MM.1S (cell line): Measurements from ENCODE around the gene STARD4.
A peak's percentile ranks its signal among the peaks of the same experiment; 100 is the strongest.

Source experiments
- DNase-seq: peaks from one replicate; pipeline ENCODE4 v3.0.0-alpha.2; 2015
- H2AFZ ChIP-seq: fragments of 300-600 bp; sonication (generic); 2 replicates; pipeline ENCODE4 v1.6.0; 2016; ENCODE audit warnings: antibody characterized with exemption, low read length
- H3F3A ChIP-seq: fragments of 300-600 bp; sonication (generic); 2 replicates; pipeline ENCODE4 v1.6.1; 2016; ENCODE audit warnings: mild to moderate bottlenecking, antibody characterized with exemption, low read length, moderate library complexity, mixed read lengths; ENCODE audit not compliant: insufficient read depth
- H3K27ac ChIP-seq: fragments of 300-600 bp; sonication (generic); 2 replicates; pipeline ENCODE4 v1.5.1; 2016; ENCODE audit warnings: mild to moderate bottlenecking, low read length
- H3K27me3 ChIP-seq: fragments of 300-600 bp; sonication (generic); replicated peaks from 2 replicates; pipeline ENCODE4 v1.6.0; 2016; ENCODE audit warnings: low read length; ENCODE audit not compliant: insufficient read depth
- H3K36me3 ChIP-seq: fragments of 300-600 bp; sonication (generic); replicated peaks from 2 replicates; pipeline ENCODE4 v1.6.1; 2016; ENCODE audit warnings: mild to moderate bottlenecking, low read length, mixed read lengths; ENCODE audit not compliant: insufficient read depth
- H3K4me1 ChIP-seq: fragments of 300-600 bp; sonication (generic); 2 replicates; pipeline ENCODE4 v1.6.1; 2016; ENCODE audit warnings: low read length, mixed read lengths
- H3K4me2 ChIP-seq: fragments of 300-600 bp; sonication (generic); 2 replicates; pipeline ENCODE4 v1.6.0; 2016; ENCODE audit warnings: low read depth, low read length
- H3K4me3 ChIP-seq: fragments of 300-600 bp; sonication (generic); 2 replicates; pipeline ENCODE4 v1.5.1; 2016; ENCODE audit warnings: low read length, mixed read lengths
- H3K79me2 ChIP-seq: fragments of 300-600 bp; sonication (generic); 2 replicates; pipeline ENCODE4 v1.6.1; 2016; ENCODE audit warnings: mixed run types, low read length, mixed read lengths
- H3K9ac ChIP-seq: fragments of 300-600 bp; sonication (generic); 2 replicates; pipeline ENCODE4 v1.6.1; 2016; ENCODE audit warnings: low read length, mixed read lengths
- H3K9me2 ChIP-seq: fragments of 300-600 bp; sonication (generic); replicated peaks from 2 replicates; pipeline ENCODE4 v1.6.1; 2016; ENCODE audit warnings: mild to moderate bottlenecking, low read length, mixed read lengths; ENCODE audit not compliant: insufficient read depth
- H3K9me3 ChIP-seq: fragments of 300-600 bp; sonication (generic); replicated peaks from 2 replicates; pipeline ENCODE4 v1.6.1; 2016; ENCODE audit warnings: mild to moderate bottlenecking, low read length, mixed read lengths; ENCODE audit not compliant: insufficient read depth
- H4K20me1 ChIP-seq: fragments of 300-600 bp; sonication (generic); 2 replicates; pipeline ENCODE4 v1.6.1; 2016; ENCODE audit warnings: mild to moderate bottlenecking, low read length, moderate library complexity, mixed read lengths; ENCODE audit not compliant: insufficient read depth
- EZH2 ChIP-seq: fragments of 300-600 bp; sonication (generic); optimal IDR thresholded peaks from 2 replicates; pipeline ENCODE3; 2017; ENCODE audit warnings: low read depth, mild to moderate bottlenecking, antibody characterized with exemption, low read length, mixed read lengths
- EZH2phosphoT487 ChIP-seq: fragments of 300-600 bp; sonication (generic); IDR thresholded peaks from 2 replicates; pipeline ENCODE4 v1.6.1; 2018; ENCODE audit warnings: antibody characterized with exemption, low read length
- TF ChIP-seq, protein P1 (sequence below): fragments of 300-600 bp; sonication (generic); IDR thresholded peaks from 2 replicates; pipeline ENCODE4 v1.5.1; 2016; ENCODE audit warnings: antibody characterized with exemption, low read length, mixed read lengths

Gene STARD4

GRCh38 chr5:111511831-111512374 is 432 bp downstream of the STARD4 start:
- Histone ChIP-seq H4K20me1 (no peaks in the 10 kb centered on the region), H3K27ac (peak overlapping the region; percentile 86), H3K36me3 (no peaks in the 10 kb centered on the region), H3K9ac (peak overlapping the region; percentile 89), H3K27me3 (no peaks in the 10 kb centered on the region), H3F3A (peaks cover 11% of the 10 kb centered on the region), H3K4me1 (no peaks in the 10 kb centered on the region; the same call in 1 of the 2 replicates), H3K9me3 (no peaks in the 10 kb centered on the region), H3K4me3 (peak overlapping the region; percentile 96), H3K9me2 (no peaks in the 10 kb centered on the region), H3K79me2 (peaks cover 42% of the 10 kb centered on the region), H2AFZ (peak overlapping the region; percentile 93), H3K4me2 (peak overlapping the region; percentile 83)
- peak; percentile 40 for DNase-seq
- TF ChIP-seq, protein P1, sequence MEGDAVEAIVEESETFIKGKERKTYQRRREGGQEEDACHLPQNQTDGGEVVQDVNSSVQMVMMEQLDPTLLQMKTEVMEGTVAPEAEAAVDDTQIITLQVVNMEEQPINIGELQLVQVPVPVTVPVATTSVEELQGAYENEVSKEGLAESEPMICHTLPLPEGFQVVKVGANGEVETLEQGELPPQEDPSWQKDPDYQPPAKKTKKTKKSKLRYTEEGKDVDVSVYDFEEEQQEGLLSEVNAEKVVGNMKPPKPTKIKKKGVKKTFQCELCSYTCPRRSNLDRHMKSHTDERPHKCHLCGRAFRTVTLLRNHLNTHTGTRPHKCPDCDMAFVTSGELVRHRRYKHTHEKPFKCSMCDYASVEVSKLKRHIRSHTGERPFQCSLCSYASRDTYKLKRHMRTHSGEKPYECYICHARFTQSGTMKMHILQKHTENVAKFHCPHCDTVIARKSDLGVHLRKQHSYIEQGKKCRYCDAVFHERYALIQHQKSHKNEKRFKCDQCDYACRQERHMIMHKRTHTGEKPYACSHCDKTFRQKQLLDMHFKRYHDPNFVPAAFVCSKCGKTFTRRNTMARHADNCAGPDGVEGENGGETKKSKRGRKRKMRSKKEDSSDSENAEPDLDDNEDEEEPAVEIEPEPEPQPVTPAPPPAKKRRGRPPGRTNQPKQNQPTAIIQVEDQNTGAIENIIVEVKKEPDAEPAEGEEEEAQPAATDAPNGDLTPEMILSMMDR = no peak
- no peak for TF ChIP-seq EZH2
- TF ChIP-seq EZH2phosphoT487 = no peak

DNA sequence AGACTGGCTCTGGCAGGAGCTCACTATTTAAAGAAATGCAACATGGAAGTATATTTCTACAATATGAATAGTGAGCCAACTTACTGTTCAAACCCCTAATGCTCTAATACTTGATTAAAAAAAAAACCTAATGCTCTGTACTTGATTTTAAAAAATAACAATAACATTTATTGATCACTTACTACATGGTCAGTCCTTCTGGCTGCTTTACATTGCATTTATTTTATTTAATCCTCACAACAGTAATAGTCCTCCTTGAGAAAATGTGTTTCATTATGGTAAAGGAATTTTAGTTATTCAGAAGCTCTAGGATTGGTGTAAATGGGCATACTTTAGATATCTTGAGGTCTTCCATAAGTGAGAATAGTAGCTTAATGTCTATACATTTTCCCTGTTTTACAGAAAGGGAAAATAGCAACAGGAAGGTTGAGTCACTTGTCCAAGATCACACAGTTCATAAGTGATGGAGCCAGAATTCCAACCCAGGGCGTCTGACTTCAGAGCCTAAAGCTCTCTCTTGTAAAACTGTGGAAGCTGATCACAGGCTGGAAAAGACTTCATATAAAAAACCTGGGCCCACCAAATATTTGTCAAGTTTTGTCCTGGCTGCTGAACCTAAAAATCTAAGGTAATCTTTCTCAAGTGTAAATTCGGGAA is 1.0 kb downstream of the STARD4 start:
- peak; percentile 9 for DNase-seq
- Histone ChIP-seq H2AFZ (peak overlapping the region; percentile 93), H3K79me2 (peaks cover 42% of the 10 kb centered on the region)

GRCh38 chr5:111509119-111509518 is 3.2 kb downstream of the STARD4 start:
- Histone ChIP-seq H3K4me1 (no peaks in the 10 kb centered on the region; the same call in 1 of the 2 replicates), H3K36me3 (0 out of 2 replicates have a peak, but pooled peaks cover 5% of the 10 kb centered on the region), H3K27ac (no peak overlapping the region), H2AFZ (no peak overlapping the region), H3F3A (peaks cover 11% of the 10 kb centered on the region), H3K4me2 (no peak overlapping the region), H3K9me2 (no peaks in the 10 kb centered on the region), H3K9ac (no peak overlapping the region), H4K20me1 (no peaks in the 10 kb centered on the region), H3K27me3 (no peaks in the 10 kb centered on the region), H3K9me3 (no peaks in the 10 kb centered on the region), H3K4me3 (no peak overlapping the region), H3K79me2 (peaks cover 42% of the 10 kb centered on the region)
- TF ChIP-seq, protein P1 = no peak
- TF ChIP-seq EZH2phosphoT487 (no peak), EZH2 (no peak)
- DNase-seq = peak; percentile 11

More for the DNA sequence above, 1.0 kb downstream of the STARD4 start:
- Histone ChIP-seq H3K9ac (peak overlapping the region; percentile 89), H3K36me3 (no peaks in the 10 kb centered on the region), H3F3A (peaks cover 11% of the 10 kb centered on the region), H3K27me3 (no peaks in the 10 kb centered on the region), H3K9me2 (no peaks in the 10 kb centered on the region), H3K27ac (peak overlapping the region; percentile 86; the same call in 1 of the 2 replicates), H3K4me1 (no peaks in the 10 kb centered on the region; the same call in 1 of the 2 replicates), H4K20me1 (no peaks in the 10 kb centered on the region), H3K4me3 (peak overlapping the region; percentile 96), H3K4me2 (peak overlapping the region; percentile 83), H3K9me3 (no peaks in the 10 kb centered on the region)
- TF ChIP-seq EZH2phosphoT487 (no peak), EZH2 (no peak)
- TF ChIP-seq, protein P1 = no peak
